HTR-8/SVneo (cell line): Measurements from ENCODE around the gene KRTAP6-2.
A peak's percentile ranks its signal among the peaks of the same experiment; 100 is the strongest.

Experiments
- DNase-seq: peaks from one replicate; pipeline ENCODE4 v3.0.0; 2011; ENCODE audit warnings: low spot score, mixed read lengths; ENCODE audit not compliant: insufficient read length
- FAIRE-seq: peaks from 2 replicates; lab custom pipeline; 2011; peaks lifted over from hg19 to GRCh38; lab: Jason Lieb, UNC

KRTAP6-2 gene, protein sequence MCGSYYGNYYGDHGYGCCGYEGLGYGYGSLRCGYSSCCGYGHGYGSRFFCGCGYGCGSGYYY

DNA sequence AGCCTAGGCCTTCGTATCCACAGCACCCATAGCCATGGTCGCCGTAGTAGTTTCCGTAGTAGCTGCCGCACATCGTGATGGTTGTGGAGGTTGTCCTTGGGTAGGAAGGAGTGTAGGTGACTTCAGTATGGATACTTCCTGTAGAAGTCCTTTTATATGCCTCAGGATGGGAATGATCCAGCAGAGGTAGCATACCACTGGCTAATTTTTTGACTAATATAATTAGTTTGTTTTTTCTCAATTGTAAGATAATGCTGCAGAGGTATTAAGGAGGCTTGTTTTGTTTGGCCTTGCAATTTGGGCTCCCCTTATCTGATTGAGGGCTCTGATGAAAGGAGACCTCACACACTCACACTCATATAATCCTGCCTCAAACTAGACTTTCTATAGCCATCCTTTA lies at the start of gene KRTAP6-2:
Gene KRTAP6-2 (minus strand): TSS at position 101 of the 400 bp plus-strand sequence. CDS start 28 bp downstream, at position 73.
- FAIRE-seq = no peak
- DNase-seq = no peak

DNA sequence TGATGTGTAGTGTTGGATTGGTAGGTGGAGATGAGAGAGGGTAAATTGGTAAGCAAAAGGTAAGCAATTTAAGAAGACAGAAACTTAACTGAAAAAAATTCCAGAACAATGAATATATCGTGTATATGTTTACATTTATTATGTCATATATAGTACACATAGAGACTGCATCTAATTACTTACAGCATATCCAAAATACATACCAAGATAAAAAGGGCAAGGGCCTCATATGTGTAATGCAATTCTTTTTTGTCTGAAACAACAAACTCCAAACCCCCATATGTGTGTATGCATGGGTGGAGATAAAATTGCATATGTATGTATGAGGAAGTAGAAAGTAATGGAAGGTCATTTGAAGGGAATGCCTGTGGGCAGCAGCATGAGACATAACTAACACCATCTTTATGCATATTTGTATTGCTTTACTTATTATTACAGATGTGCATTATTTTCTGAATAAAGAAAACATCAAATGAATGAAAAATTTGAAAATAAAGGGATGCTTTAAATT lies 48.3 kb upstream of the KRTAP6-2 start:
- FAIRE-seq = no peak
- DNase-seq = no peak

DNA sequence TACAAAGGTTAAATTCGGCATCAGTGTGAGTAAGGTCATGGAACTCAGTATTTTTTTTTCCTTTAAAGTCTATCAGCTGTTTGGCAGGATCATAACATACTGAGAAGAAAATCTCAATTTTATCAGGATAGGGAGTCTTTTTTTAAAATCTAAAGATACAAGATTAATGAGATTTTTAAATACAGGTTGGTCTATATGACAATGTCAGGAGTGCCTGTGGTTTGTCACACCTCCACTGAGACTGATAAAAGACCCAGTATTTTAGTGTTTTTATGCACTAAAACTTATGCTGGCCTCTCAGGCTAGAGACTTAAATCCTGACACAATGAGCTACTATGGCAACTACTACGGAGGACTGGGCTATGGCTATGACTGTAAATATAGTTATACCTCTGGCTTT lies 43.9 kb upstream of the KRTAP6-2 start, which contains the start of gene KRTAP20-3:
Gene KRTAP20-3 (plus strand): TSS at position 301 of the 400 bp plus-strand sequence.
- DNase-seq = no peak
- no peak for FAIRE-seq

DNA sequence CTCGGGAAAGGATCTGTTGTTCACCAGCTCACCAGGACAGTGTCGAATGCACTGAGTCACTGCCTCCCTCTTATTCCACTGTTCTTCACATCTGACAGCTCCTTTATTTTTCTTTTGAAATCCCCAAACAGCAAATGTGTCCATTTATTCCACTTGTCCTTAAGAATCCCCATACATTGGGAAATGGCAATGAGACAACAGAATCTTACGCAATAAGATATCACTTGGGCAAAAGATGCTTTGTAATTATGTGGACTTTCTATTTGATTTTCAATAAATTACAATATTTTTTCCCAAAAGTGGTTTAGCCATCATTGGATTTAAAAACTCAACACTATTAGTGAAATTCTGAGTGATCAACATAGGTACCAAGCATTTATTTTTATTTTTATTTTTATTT lies 40.0 kb upstream of the KRTAP6-2 start:
- DNase-seq (no peak), FAIRE-seq (no peak)

DNA sequence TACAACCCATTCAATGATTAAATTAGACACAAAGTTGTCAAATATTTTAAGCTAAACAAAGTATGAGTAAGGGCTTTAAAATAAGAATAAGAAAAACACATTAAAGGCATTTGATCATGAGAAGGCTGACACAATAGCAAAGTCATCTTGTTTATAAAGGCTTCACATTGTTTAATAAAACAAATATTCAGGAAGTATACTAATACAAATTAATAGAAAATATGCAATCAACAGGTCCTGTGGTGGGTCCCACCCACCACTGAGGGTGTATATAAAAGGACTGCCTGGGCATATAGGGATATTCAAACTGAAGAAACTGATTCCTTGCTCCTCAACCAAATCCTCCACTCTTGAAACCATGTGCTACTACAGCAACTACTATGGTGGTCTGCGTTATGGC lies 36.2 kb upstream of the KRTAP6-2 start, which contains the start of gene KRTAP20-2:
Gene KRTAP20-2 (plus strand): TSS at position 301 of the 400 bp plus-strand sequence. CDS start 58 bp downstream, at position 359.
- no peak for DNase-seq
- FAIRE-seq = no peak

DNA sequence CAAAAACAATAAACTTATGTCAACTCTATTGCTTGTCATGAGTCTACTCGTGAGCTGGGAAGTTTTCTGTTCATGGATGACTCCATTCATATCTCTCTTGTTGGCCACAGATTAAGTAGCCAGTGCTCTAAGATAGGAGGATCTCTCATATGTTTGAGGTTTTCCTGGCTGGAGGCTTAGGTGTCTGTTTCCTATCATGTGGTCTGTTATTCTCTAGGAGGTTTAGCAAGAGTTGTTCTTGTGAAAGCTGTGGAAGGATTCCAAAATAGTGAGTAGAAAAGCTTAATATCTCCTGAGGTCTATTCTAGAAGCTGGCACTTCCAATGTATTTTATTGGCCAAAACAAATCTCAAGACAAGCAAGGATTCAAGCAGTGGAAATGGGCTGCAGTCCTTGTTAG lies 30.5 kb upstream of the KRTAP6-2 start:
- FAIRE-seq (no peak), DNase-seq (no peak)

DNA sequence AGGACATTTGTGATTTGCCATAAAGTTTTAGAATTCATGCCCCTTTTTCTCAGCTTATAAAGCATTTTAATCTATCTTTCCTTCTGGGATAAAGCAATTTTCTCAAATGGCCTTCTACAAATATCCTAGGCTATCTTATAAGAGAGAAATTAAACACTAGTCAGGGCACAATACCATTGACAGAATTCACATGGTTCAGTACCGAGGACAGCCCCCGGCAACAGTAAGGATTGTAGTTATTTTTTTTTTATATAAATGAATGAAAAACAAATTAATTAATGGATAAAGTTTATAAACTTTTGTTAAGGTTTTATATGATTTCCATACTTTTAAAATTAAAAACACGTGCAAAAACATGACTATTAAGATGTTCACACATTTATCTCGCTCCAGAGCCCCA lies 29.4 kb upstream of the KRTAP6-2 start:
- DNase-seq = no peak
- FAIRE-seq = no peak

DNA sequence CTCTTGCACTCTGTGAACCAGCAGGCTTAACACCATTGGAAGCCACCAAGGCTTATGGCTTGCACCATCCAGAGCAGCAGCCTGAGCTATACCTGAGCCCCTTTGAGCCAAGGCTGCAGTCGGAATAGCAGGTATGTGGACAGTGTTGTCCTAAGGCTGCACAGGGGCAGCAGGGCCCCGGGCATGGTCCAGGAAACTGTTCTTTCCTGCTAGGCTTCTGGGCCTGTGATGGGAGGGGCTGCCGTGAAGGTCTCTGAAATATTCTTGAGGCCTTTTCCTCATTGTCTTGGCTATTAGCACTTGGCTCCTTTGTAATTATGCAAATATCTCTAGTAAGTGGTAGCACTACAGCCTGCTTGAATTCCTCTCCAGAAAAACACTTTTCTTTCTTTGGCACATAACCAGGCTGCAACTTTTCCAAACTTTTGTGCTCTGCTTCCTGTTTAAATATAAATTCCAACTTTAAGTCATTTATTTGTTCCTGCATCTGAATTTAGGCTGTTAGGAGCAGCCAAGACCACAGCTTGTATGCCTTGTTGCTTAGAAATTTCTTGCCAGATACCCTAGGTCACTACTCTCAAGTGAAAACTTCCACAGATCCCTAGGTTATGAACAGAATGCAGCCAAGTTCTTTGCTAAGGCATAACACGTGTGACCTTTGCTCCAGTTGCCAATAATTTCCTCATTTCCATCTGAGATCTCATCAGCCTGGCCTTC lies 26.9 kb upstream of the KRTAP6-2 start:
- DNase-seq (no peak), FAIRE-seq (no peak)

DNA sequence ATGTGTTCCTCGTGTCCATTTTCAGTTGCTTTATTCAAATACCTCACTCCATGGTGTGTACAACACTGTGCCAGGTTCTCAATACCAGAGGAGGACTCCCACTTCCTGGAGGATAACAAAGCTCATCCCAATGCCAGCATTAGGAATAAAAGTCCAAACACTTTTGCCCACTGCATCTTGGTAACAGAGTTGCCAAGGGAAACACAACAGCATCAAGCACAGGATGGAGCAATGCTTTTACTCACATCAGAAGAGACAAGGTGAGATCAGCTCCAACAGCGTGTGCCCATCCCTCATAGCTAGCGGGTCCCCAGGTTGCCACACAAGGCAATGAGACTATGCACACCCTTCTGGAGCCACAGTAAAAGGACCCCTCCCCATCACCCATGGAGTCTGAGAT lies 24.7 kb upstream of the KRTAP6-2 start:
- DNase-seq (no peak), FAIRE-seq (no peak)

DNA sequence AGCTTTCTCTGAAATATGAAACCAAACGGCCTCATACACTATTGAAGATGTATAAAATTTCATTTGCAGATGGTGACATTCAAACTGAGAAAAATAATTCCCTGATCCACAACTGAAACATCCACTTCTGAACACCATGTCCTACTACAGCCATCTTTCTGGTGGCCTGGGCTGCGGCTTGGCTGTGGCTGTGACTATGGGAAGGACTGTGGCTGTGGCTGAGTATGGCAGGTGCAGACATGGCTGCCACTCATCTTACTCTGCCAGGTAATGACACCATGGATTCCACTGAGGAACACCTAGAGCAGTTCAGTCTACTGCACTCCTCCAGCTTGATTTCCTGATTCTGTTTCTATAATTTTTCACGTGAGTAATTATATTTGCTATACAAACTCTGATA lies 21.8 kb upstream of the KRTAP6-2 start, which contains the start of gene KRTAP20-4:
Gene KRTAP20-4 (plus strand): TSS at position 106 of the 400 bp plus-strand sequence.
- DNase-seq = no peak
- no peak for FAIRE-seq

DNA sequence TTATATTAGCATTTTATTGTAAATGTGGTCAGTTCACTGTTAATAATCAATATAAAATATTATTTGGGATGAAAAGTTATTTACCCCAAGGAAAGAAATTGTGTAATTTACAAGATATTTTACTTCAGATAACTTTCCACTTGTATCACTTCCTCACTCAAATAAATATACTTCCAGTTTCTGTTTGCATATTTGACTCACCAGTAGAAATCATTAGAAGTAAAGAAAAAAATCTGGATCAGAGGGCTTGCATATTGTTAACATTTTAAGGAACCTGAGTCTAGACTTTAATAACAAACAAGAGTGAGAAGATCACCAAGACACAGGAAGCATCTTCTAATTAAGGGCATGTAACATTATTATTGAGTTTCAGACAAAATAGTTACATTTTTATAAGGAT lies 21.4 kb upstream of the KRTAP6-2 start:
- DNase-seq (no peak), FAIRE-seq (no peak)

DNA sequence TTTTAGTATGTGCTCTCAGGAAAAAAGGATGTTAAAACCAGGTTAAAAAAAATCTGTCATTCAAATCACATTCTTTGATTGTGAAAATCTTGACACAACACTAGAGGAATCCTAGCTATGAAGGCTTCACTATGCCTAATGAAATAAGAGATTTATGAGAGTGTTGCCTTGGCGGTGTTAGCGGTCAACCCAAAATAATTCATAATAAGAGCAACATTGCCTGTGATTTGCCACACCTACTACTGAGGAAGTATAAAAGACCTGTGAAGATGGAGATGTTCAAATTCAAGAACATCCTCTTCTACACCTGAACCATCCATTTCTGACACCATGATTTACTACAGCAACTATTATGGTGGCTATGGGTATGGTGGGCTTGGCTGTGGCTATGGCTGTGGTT lies 17.4 kb upstream of the KRTAP6-2 start, which contains the start of gene KRTAP20-1:
Gene KRTAP20-1 (plus strand): TSS at position 301 of the 400 bp plus-strand sequence. CDS start 30 bp downstream, at position 331.
- DNase-seq = no peak
- peak; percentile 23 for FAIRE-seq

DNA sequence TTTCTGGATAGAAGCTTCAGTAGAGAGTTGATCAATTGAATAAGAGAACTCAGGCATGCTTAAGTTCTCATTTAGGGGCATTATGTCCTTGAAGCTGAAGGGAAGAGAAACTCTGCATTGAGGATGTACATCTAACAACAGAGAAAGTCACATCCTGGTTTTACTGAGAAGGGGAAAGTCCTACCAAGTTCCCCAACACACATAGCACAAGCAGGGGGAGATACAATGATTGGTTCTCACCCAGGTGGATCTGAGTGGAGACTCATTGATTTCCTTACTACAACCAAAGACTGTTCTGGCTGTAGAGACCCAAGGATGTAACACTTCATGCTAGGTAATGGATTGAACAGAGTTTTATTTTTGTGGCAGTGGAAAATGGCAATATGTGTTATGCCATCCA lies 16.5 kb upstream of the KRTAP6-2 start:
- no peak for FAIRE-seq
- no peak for DNase-seq

DNA sequence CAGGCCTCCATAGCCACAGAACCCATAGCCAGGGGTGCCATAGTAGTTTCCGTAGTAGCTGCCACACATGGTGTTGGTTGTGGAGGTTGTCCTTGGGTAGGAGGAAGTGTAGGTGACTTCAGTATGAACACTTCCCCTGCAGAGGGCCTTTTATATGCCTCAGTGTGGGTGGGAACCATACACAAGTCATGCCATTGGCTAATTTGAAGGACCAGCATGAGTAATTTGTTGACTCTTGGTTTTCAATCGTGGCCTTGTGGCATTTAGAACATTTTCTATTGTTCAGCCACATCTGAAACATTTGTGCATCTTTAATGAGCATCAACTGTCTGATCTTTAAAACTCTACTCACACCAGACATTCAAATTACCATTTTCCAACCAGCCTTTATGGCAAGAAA lies 15.1 kb upstream of the KRTAP6-2 start, which contains the start of gene KRTAP6-1:
Gene KRTAP6-1 (minus strand): TSS at position 95 of the 400 bp plus-strand sequence. CDS start 26 bp downstream, at position 69.
- FAIRE-seq = no peak

DNA sequence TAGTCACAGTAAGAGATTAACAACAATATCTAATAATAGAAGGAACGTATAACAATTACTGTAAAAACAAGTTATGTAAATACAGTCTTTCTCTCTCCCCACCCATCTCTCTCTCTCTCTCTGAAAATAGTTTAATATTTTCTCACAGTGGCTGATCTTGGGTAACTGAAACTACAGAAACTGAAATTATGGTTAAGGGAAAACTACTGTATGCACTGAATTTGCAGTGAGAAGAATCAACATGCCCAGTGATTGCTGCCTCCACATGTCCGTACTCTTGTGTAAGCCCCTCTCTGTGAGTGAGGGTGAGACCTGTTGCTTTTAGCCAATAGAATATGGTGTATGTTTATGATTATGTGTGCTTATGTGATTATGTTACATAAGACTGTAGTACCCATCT lies 13.4 kb upstream of the KRTAP6-2 start:
- DNase-seq (no peak), FAIRE-seq (no peak)

More for the DNA sequence above, 15.1 kb upstream of the KRTAP6-2 start, which contains the start of gene KRTAP6-1:
- no peak for DNase-seq

DNA sequence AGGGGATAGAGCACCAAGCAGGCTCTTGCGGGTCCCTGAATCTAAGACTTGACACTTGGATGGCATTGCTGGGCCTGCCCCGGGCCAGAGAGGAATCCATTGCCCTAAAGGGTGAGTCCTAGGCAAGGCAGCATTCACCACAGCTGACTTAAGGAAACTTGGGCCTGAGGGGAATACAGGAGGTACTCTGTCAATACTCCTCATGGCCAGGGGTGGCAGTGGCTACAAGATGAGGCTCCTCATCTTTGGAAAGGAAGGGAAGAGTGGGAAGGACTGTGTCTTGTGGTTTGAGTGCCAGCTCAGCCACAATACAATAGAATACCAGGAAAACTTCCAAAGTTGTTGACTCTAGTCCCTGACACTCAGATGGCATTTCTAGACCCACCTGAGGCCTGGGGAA lies 7.3 kb upstream of the KRTAP6-2 start:
- no peak for DNase-seq
- FAIRE-seq = no peak

DNA sequence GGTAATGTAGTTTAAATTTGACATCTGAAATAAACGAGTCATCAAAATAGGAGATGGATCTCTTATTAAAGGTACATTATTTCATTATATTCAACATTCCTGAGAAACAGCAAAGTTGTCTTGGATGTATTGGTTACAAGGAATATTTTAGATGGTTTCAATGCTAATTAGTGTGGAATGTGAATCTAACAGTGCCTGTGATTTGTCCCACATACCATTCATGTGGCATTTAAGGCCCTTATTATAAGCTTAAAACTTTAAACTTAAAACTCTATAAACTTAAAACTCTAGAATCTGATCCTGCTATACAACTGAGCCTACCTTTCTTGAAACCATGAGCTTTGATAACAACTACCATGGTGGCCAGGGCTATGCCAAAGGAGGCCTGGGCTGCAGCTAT lies 2.1 kb upstream of the KRTAP6-2 start, which contains the start of gene KRTAP22-1:
Gene KRTAP22-1 (plus strand): TSS at position 301 of the 400 bp plus-strand sequence.
- DNase-seq (no peak), FAIRE-seq (no peak)

DNA sequence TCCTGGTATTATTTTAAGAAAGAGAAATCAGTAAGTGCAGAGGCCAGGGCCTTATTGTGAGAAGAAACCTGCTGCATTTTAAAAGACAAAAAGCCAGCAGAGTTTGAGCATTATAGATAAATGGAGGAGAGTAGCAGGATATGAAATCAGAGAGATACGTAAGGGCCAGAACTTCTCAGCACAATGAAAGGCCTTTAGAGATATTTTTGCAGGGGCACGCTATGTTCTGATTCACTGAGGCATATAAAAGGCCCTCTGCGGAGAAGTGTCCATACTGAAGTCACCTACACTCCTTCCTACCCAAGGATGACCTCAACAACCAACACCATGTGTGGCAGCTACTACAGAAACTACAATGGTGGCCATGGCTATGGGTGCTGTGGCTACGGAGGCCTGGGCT lies 6.6 kb downstream of the KRTAP6-2 start, which contains the start of gene KRTAP6-3:
Gene KRTAP6-3 (plus strand): TSS at position 301 of the 400 bp plus-strand sequence. CDS start 6 bp downstream, at position 307.
- DNase-seq (no peak), FAIRE-seq (no peak)

DNA sequence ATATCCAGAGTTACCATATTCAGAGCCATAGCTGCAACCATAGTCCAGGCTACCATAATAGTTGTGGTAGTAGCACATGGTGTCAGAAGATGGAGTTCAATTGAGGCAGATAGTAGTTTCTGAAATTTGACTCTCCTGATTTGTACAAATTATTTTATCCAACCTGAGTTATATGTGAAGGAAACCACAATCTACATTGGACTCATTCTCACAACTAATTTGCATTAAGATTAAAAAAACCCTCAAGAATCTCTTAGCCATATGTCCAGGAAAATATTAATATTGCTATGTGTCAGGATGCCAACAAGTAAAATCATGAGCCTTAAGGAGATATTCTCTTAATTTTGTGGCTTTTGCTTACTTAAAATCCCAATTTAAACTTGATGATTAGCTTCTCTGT lies 8.4 kb downstream of the KRTAP6-2 start, which contains the start of gene KRTAP22-2:
Gene KRTAP22-2 (minus strand): TSS at position 101 of the 400 bp plus-strand sequence.
- no peak for DNase-seq
- FAIRE-seq = no peak

DNA sequence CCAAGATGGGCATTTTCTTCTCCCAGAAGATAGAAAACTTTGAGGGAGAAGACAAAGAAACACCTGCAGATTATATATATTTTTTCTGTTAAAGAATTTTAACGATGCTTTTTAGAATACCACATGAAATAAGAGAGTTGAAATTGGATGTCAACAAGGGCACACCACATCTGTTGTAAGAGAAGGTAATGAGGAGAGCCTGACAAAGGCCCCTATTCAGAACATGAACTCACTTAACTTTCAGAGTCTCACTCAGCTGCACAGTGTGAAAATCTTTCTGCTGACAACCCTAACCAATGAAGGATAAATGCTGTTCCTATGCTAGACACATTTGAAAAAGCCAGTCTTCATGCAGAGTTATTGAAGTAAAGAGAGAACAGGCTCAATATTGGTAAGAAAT lies 15.8 kb downstream of the KRTAP6-2 start:
- no peak for FAIRE-seq
- DNase-seq = no peak

DNA sequence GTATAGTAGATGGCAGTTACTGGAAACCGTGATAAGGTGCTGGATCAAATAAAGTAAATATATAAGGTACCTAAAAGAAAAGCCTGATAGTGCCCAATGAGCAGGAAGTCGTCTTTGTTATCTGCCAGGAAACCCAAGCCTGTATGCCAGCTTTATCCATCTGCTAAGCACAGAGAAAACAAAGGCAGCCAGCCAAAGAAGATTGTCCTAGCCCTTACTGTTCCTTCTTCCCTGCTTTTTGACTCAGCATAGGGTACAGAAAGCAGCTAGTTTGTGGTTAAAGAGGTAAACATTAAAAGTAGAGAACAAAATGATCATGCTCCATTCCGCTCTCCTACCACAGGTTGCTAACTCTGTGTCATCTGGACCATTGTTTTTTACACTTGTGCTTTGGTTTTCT lies 18.6 kb downstream of the KRTAP6-2 start:
- DNase-seq = no peak
- FAIRE-seq = no peak
